Right lobe of liver (tissue), 4 donors: ENCODE data around the gene ANKFN1.

Experiments used
- POLR2A ChIP-seq: fragments of 450-650 bp; IDR thresholded peaks from one replicate; pipeline ENCODE4 v1.6.1; 2017; ENCODE audit warnings: antibody characterized with exemption, mild to moderate bottlenecking
- TF ChIP-seq, protein P1 (sequence below), 4 donors: fragments of 200-600 bp in 3 of 4; fragments of 450-650 bp in 1 of 4; IDR thresholded peaks; one replicate each; pipeline versions ENCODE4 v1.5.1 to v1.8.0; 2016 to 2022; ENCODE audit warnings: antibody characterized with exemption in 4 of 4, mild to moderate bottlenecking in 2 of 4
- donor health status: DM: no; HTN: no; CAD: no.
- donor health status: DM: no; HTN: no; CAD: no.
- donor health status: DM: no; HTN: yes; CAD: no.

DNA sequence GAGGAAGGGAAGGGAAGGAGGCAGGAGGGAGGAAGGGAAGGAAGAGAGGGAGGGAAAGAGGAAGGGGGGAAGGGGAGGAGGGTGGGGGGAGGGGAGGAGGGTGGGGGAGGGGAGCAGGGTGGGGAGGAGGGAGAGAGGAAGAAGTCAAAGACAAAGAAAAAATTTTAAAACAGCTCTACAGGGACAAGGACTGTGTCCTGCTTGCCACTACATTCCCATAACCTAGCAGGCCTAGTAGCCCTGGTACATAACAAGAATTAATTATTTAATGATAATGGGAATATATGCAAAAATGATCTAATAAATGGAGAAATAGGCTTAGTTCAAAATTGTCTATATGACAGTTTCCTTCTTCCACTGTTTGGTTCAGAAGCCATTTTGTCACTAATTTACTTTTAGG lies 392.7 kb downstream of the ANKFN1 start:
- TF ChIP-seq, protein P1, sequence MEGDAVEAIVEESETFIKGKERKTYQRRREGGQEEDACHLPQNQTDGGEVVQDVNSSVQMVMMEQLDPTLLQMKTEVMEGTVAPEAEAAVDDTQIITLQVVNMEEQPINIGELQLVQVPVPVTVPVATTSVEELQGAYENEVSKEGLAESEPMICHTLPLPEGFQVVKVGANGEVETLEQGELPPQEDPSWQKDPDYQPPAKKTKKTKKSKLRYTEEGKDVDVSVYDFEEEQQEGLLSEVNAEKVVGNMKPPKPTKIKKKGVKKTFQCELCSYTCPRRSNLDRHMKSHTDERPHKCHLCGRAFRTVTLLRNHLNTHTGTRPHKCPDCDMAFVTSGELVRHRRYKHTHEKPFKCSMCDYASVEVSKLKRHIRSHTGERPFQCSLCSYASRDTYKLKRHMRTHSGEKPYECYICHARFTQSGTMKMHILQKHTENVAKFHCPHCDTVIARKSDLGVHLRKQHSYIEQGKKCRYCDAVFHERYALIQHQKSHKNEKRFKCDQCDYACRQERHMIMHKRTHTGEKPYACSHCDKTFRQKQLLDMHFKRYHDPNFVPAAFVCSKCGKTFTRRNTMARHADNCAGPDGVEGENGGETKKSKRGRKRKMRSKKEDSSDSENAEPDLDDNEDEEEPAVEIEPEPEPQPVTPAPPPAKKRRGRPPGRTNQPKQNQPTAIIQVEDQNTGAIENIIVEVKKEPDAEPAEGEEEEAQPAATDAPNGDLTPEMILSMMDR (IDR thresholded peaks at IDR 0.05), result no peak
- TF ChIP-seq POLR2A, result no peak
